ENCODE data around the gene CHST10.

DNA sequence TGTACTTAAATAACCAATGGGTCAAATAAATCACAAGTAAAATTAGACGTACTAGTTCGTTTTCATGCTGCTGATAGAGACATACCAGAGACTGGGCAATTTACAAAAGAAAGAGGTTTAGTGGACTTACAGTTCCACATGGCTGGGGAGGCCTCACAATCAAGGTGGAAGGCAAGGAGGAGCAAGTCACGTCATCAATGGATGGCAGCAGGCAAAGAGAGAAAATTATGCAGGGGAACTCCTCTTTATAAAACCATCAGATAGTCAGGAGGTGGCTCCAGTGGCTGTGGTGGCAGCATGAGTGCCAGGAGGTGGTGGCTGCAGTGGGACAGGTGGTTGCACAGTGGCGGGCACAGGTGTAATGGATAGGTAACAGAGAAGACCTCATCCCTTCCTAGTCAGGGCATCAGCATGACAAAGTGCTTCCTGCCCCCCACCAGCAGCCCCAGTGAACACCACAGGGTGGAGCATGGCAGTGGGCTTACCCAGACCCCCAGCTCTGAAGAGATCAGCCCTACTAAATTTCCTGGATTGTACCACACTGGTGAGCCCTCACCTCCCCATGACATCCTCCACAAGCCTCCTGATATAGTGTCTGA, 6.9 kb upstream of the CHST10 start:
- TF ChIP-seq, protein P1, sequence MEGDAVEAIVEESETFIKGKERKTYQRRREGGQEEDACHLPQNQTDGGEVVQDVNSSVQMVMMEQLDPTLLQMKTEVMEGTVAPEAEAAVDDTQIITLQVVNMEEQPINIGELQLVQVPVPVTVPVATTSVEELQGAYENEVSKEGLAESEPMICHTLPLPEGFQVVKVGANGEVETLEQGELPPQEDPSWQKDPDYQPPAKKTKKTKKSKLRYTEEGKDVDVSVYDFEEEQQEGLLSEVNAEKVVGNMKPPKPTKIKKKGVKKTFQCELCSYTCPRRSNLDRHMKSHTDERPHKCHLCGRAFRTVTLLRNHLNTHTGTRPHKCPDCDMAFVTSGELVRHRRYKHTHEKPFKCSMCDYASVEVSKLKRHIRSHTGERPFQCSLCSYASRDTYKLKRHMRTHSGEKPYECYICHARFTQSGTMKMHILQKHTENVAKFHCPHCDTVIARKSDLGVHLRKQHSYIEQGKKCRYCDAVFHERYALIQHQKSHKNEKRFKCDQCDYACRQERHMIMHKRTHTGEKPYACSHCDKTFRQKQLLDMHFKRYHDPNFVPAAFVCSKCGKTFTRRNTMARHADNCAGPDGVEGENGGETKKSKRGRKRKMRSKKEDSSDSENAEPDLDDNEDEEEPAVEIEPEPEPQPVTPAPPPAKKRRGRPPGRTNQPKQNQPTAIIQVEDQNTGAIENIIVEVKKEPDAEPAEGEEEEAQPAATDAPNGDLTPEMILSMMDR (conservative IDR thresholded peaks at IDR 0.05; ENCODE audit: low read depth, low read length) = no peak
- no peak for TF ChIP-seq EZH2 (IDR thresholded peaks at IDR 0.05; ENCODE audit: borderline replicate concordance, low read depth, low read length, poor library complexity, severe bottlenecking)
